ENCODE data around the gene DYNLRB1. TPM values are rescaled to one million over a fixed set of nuclear protein-coding genes. Genes with fewer than 3 reads are reported as not detected.

DYNLRB1 gene
- total and polyA plus RNA-seq, 2 of the 13 experiments (the other 11 are each of a cell fraction or from before 2014, with no cell fraction given) = 140 to 244 TPM

GRCh38 chr20:34512266-34512954 lies 3.8 kb upstream of the DYNLRB1 start (continued):
- TF ChIP-seq CHD4 (IDR thresholded peaks at IDR 0.05; ENCODE audit: borderline replicate concordance, low read length) (0 out of 2 replicates have a peak, but pooled peaks have one; percentile 22), ARHGAP35 (CRISPR knock-in tag; IDR thresholded peaks at IDR 0.05; ENCODE audit: borderline replicate concordance) (no peak), ZSCAN20 (CRISPR knock-in tag; IDR thresholded peaks at IDR 0.05; ENCODE audit: borderline replicate concordance) (no peak; the same call in 1 of the 2 replicates), SMAD1 (CRISPR knock-in tag; IDR thresholded peaks at IDR 0.05; ENCODE audit: borderline replicate concordance, low read depth) (no peak), ZFP36L2 (CRISPR knock-in tag; IDR thresholded peaks at IDR 0.05) (no peak), ZNF331 (CRISPR knock-in tag; IDR thresholded peaks at IDR 0.05) (peak; percentile 69; the same call in 1 of the 2 replicates), ZNF691 (CRISPR knock-in tag; IDR thresholded peaks at IDR 0.05; ENCODE audit: borderline replicate concordance, low read depth) (0 out of 2 replicates have a peak, but pooled peaks have one; percentile 19), TCF7 (IDR thresholded peaks at IDR 0.05; ENCODE audit: low read depth) (no peak), ATF1 (CRISPR knock-in tag; IDR thresholded peaks at IDR 0.05) (no peak), MBD4 (IDR thresholded peaks at IDR 0.05; ENCODE audit: borderline replicate concordance, low read length) (no peak), ZNF740 (CRISPR knock-in tag; IDR thresholded peaks at IDR 0.05) (no peak; the same call in 1 of the 2 replicates), MAFK (conservative IDR thresholded peaks at IDR 0.05 in 1 of 2, IDR thresholded peaks at IDR 0.05 in 1 of 2; ENCODE audit: low read length in 2 of 2) (no peak), FOXA1 (IDR thresholded peaks at IDR 0.05) (no peak), FOXA1 (CRISPR knock-in tag; IDR thresholded peaks at IDR 0.05) (no peak), ZNF572 (CRISPR knock-in tag; IDR thresholded peaks at IDR 0.05) (no peak), ZBTB38 (CRISPR knock-in tag; IDR thresholded peaks at IDR 0.05) (no peak), ZFP41 (CRISPR knock-in tag; IDR thresholded peaks at IDR 0.05; ENCODE audit: borderline replicate concordance) (no peak), ZNF121 (CRISPR knock-in tag; IDR thresholded peaks at IDR 0.05) (0 out of 2 replicates have a peak, but pooled peaks have one; percentile 5), HMG20A (CRISPR knock-in tag; IDR thresholded peaks at IDR 0.05; ENCODE audit: borderline replicate concordance) (no peak; the same call in 1 of the 2 replicates), HNRNPL (IDR thresholded peaks at IDR 0.05; ENCODE audit: low read depth, low read length) (no peak), ZNF142 (CRISPR knock-in tag; IDR thresholded peaks at IDR 0.05) (peak; percentile 41), TBX3 (IDR thresholded peaks at IDR 0.05; ENCODE audit: borderline replicate concordance) (no peak)

All from HepG2 (cell line).